GM12891 (cell line): Measurements from ENCODE around the gene PTPRT.

ENCODE experiments used
- POLR2A ChIP-seq: IDR thresholded peaks from 2 replicates; pipeline ENCODE4 v1.6.1; 2011; ENCODE audit warnings: low read depth, low read length, control low read depth
- POLR2AphosphoS5 ChIP-seq: IDR thresholded peaks from 2 replicates; pipeline ENCODE4 v1.6.1; 2011; ENCODE audit warnings: low read depth, low read length, control low read depth
- POU2F2 ChIP-seq: IDR thresholded peaks from 2 replicates; pipeline ENCODE4 v1.6.1; 2011; ENCODE audit warnings: low read depth, mild to moderate bottlenecking, control low read depth, low read length, moderate library complexity
- SPI1 ChIP-seq: IDR thresholded peaks from 2 replicates; pipeline ENCODE4 v1.6.1; 2011; ENCODE audit warnings: low read depth, low read length, control low read depth
- TAF1 ChIP-seq: IDR thresholded peaks from 2 replicates; pipeline ENCODE4 v1.6.1; 2011; ENCODE audit warnings: low read depth, low read length, control low read depth

GRCh38 chr20:42996141-42996540, 193.6 kb downstream of the PTPRT start:
- no peak for TF ChIP-seq POLR2A
- TF ChIP-seq TAF1 = no peak
- no peak for TF ChIP-seq SPI1
- TF ChIP-seq POLR2AphosphoS5 = no peak
- TF ChIP-seq POU2F2 = no peak
